ENCODE results near the gene PIK3R1. TPM values are rescaled to one million over a fixed set of nuclear protein-coding genes. Genes with fewer than 3 reads are reported as not detected.

PIK3R1 gene
- total and polyA plus RNA-seq, 9 donors: 44.2 to 68.7 (median 58.0) TPM

DNA sequence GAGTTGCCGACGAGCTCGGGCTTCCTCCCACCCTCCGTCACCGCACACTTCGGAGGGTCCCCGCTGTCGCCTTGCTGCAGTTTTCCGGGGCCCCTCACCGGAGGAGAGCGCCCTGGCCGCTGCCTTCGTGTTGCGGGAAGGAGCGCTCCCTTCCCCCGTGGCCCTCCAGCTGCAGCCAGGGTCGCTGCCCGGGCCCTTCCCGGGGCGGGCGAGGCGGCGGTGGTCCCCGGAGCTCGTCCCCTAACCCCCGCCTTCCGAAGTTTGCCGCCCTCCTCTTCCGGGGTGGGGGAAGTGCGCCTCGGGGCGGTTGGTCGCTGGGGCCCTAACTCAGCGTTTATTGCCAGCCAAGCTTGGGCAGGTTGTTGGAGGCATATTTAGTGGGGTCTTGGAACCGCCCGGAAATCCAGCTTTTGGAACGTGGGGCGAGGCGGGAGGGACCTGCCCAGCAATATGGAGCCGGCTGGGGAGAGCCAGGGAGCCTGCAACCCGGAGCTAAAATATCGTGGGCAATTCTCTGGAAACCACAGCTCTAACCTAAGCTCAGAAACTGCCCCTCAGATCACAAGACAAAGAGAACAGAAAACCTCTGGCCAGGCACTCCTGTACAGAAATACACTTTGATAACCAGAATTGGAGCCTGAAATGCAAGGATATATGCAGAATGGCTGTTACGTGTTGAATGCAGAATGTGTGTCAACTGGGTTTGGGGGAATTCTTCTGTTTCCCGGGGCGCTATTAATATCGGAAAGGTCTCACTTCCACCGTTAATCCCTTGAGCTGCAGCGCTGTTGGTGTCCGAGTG, 890 bp downstream of the PIK3R1 start:
- H3K4me1 ChIP-seq (ENCODE audit: control insufficient read depth, insufficient read depth, low read length): no peaks in the 10 kb centered on the region

DNA sequence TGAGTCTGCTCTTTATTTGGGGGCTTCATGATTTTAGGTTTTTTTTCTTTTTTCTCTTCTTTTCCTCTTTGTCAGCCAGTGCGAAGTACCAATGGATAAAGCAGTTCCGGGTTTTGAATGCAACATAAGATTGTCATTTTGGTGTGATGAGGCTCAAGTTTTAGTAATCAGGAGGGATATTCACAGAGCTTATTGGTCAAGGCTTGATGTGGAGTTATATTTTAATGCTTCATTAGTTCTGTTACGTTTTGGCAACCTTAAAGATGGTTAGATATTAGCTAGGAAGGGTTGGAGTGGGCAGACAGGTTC, 1.4 kb downstream of the PIK3R1 start:
- DNase-seq: peak; percentile 60
- H3K9me3 ChIP-seq (replicated peaks; ENCODE audit: control insufficient read depth, low read depth, low read length): no peaks in the 10 kb centered on the region
- H3K27me3 ChIP-seq (ENCODE audit: control insufficient read depth, insufficient read depth, low read length): no peaks in the 10 kb centered on the region
- 0% methylated on average over 1 of the region's 3 CpGs for WGBS (ENCODE audit: insufficient coverage)
- H3K36me3 ChIP-seq (ENCODE audit: control insufficient read depth, insufficient read depth, low read length): peaks cover 3% of the 10 kb centered on the region
- peak overlapping the region; percentile 91 for H3K4me3 ChIP-seq (ENCODE audit: low read length)
- H3K4me1 ChIP-seq (ENCODE audit: control insufficient read depth, insufficient read depth, low read length): no peaks in the 10 kb centered on the region
- H3K27ac ChIP-seq (ENCODE audit: low read length): peak overlapping the region; percentile 92

More for the DNA sequence above, 890 bp downstream of the PIK3R1 start:
- Histone ChIP-seq H3K4me3 (ENCODE audit: low read length) (peak overlapping the region; percentile 91), H3K36me3 (ENCODE audit: control insufficient read depth, insufficient read depth, low read length) (peaks cover 3% of the 10 kb centered on the region), H3K27me3 (ENCODE audit: control insufficient read depth, insufficient read depth, low read length) (no peaks in the 10 kb centered on the region), H3K9me3 (replicated peaks; ENCODE audit: control insufficient read depth, low read depth, low read length) (no peaks in the 10 kb centered on the region), H3K27ac (ENCODE audit: low read length) (peak overlapping the region; percentile 92)
- under 1% methylated on average over 42 of the region's 49 CpGs for WGBS (ENCODE audit: insufficient coverage)
- peak; percentile 68 for DNase-seq

DNA sequence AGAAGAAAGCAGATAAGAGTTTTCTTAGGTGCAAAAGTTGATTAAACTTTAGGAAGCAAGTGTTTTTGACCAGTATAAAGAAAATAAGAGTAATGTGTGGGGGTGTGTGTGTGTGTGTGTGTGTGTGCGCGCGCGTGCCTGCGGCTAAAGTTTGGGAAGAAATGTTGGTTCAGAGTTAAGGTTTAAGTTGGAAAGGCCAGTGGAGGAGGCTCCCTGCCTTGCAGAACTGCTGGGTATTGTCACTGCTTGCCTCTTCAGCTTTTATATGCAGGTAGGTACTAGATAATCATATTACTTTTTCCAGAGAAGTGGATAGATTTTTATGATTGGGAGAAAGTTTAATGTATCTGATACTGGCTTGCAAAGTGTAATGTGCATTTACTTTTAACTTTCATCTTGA, 2.0 kb downstream of the PIK3R1 start:
- peak overlapping the region; percentile 91 for H3K4me3 ChIP-seq (ENCODE audit: low read length)
- WGBS (ENCODE audit: insufficient coverage): 8% methylated on average over 4 of the region's 5 CpGs
- no peaks in the 10 kb centered on the region for H3K9me3 ChIP-seq (replicated peaks; ENCODE audit: control insufficient read depth, low read depth, low read length)
- peak; percentile 46 for DNase-seq
- H3K27ac ChIP-seq (ENCODE audit: low read length): no peak overlapping the region
- H3K36me3 ChIP-seq (ENCODE audit: control insufficient read depth, insufficient read depth, low read length): peaks cover 3% of the 10 kb centered on the region
- H3K4me1 ChIP-seq (ENCODE audit: control insufficient read depth, insufficient read depth, low read length): no peaks in the 10 kb centered on the region
- no peaks in the 10 kb centered on the region for H3K27me3 ChIP-seq (ENCODE audit: control insufficient read depth, insufficient read depth, low read length)

DNA sequence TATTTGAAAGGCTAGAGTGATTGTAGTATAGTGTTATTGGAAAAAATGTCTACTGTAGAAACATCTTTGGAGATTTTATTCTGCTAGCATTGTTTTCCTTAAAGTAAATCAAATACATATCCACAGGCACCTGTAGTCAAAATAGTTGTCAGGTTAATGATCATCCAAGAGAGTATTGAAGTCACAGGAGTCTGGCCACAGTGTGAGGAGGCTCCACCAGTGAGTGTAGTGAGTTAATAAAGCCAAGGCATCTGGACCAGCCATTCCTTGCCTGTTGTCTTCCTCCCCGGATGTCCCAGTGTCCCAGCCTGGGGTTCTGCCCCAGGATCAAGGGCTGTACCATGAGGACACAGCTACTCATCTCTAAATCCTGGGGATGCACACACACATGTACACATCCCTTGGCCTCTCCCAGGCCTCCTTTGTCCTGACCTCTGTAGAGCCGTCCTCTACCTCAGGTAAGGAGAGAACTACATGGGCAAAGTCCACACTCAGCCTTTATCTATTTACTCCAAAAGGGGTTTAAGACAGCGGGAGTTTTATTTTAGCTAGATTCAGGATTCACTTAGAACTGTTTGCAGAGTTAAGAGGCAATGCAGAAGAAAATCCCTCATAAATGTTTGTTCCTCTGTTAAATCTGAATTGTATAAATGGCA, 3.7 kb downstream of the PIK3R1 start:
- 40% methylated on average over 1 of the region's 3 CpGs for WGBS (ENCODE audit: insufficient coverage)
- Histone ChIP-seq H3K27ac (ENCODE audit: low read length) (no peak overlapping the region), H3K4me3 (ENCODE audit: low read length) (no peak overlapping the region), H3K9me3 (replicated peaks; ENCODE audit: control insufficient read depth, low read depth, low read length) (no peaks in the 10 kb centered on the region), H3K27me3 (ENCODE audit: control insufficient read depth, insufficient read depth, low read length) (no peaks in the 10 kb centered on the region), H3K36me3 (ENCODE audit: control insufficient read depth, insufficient read depth, low read length) (peaks cover 3% of the 10 kb centered on the region), H3K4me1 (ENCODE audit: control insufficient read depth, insufficient read depth, low read length) (peaks cover 6% of the 10 kb centered on the region)
- DNase-seq: no peak

DNA sequence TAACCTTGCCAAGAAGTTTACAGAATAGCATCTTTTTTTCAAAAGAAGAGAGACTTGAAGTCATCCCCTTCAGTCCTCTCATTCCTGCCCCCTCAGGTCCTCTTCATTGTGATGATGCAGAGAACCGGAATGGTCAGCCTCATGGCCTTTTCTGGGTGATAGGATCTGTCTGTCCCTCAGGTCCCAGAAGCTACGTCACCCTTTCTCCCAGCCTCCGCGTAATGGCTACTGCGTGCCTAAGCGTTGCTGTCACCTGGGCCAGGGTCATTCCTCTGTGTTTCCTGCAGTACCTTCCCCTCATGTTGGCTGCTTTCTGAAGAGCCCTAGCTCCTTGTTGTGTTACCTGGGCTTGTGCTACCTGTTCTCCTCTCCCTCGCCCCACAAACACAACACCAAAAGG, 4.7 kb downstream of the PIK3R1 start:
- 97% methylated on average over 6 of the region's 7 CpGs for WGBS (ENCODE audit: insufficient coverage)
- Histone ChIP-seq H3K27me3 (ENCODE audit: control insufficient read depth, insufficient read depth, low read length) (no peaks in the 10 kb centered on the region), H3K4me1 (ENCODE audit: control insufficient read depth, insufficient read depth, low read length) (peaks cover 10% of the 10 kb centered on the region), H3K9me3 (replicated peaks; ENCODE audit: control insufficient read depth, low read depth, low read length) (no peaks in the 10 kb centered on the region), H3K4me3 (ENCODE audit: low read length) (no peak overlapping the region), H3K36me3 (ENCODE audit: control insufficient read depth, insufficient read depth, low read length) (peaks cover 3% of the 10 kb centered on the region), H3K27ac (ENCODE audit: low read length) (no peak overlapping the region)
- no peak for DNase-seq

DNA sequence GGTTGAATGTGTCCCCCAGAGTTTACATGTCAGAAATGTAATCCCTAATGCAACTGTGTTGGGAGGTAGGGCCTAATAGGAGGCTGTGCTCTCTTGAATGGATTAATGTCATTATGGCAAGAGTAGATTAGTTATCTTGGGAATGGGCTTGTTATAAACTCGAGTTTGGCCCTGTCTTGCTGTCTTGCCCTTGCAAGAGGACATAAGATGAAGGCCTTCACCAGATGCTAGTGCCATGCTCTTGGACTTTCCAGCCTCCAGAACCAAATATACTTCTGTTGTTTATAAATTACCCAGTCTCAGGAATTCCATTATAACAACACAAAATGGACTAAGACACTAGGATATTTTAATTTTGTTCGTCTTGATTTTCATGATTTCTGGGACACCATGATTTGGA, 5.4 kb downstream of the PIK3R1 start:
- peaks cover 3% of the 10 kb centered on the region for H3K36me3 ChIP-seq (ENCODE audit: control insufficient read depth, insufficient read depth, low read length)
- no peak overlapping the region for H3K27ac ChIP-seq (ENCODE audit: low read length)
- DNase-seq: no peak
- H3K4me3 ChIP-seq (ENCODE audit: low read length): no peak overlapping the region
- no peaks in the 10 kb centered on the region for H3K27me3 ChIP-seq (ENCODE audit: control insufficient read depth, insufficient read depth, low read length)
- H3K4me1 ChIP-seq (ENCODE audit: control insufficient read depth, insufficient read depth, low read length): peaks cover 15% of the 10 kb centered on the region
- 100% methylated on average over 1 of the region's 2 CpGs for WGBS (ENCODE audit: insufficient coverage)
- H3K9me3 ChIP-seq (replicated peaks; ENCODE audit: control insufficient read depth, low read depth, low read length): no peaks in the 10 kb centered on the region

DNA sequence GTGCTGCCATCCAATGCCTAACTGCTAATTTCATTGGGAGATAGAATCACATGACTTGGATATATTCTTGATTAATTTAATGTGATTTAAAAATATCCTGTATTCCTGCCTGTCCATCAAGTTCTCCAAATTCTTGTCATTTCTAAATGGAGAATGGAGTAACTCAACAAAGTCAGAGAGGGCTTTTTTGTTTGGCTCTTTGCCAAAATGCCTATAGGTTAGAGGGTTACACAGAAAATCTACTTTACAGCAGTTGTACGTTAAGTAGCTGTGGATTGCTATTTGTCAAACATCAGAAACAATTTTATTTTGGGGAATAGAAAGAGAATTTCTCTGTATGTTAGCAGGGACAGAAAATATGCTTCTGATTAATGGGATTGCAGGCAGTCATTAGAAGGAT, 5.9 kb downstream of the PIK3R1 start:
- Histone ChIP-seq H3K4me3 (ENCODE audit: low read length) (no peak overlapping the region), H3K36me3 (ENCODE audit: control insufficient read depth, insufficient read depth, low read length) (peaks cover 7% of the 10 kb centered on the region), H3K4me1 (ENCODE audit: control insufficient read depth, insufficient read depth, low read length) (peaks cover 15% of the 10 kb centered on the region), H3K27me3 (ENCODE audit: control insufficient read depth, insufficient read depth, low read length) (no peaks in the 10 kb centered on the region), H3K27ac (ENCODE audit: low read length) (no peak overlapping the region), H3K9me3 (replicated peaks; ENCODE audit: control insufficient read depth, low read depth, low read length) (no peaks in the 10 kb centered on the region)
- DNase-seq: no peak
- WGBS (ENCODE audit: insufficient coverage): no CpG with 5 or more reads among the region's 1 CpG

DNA sequence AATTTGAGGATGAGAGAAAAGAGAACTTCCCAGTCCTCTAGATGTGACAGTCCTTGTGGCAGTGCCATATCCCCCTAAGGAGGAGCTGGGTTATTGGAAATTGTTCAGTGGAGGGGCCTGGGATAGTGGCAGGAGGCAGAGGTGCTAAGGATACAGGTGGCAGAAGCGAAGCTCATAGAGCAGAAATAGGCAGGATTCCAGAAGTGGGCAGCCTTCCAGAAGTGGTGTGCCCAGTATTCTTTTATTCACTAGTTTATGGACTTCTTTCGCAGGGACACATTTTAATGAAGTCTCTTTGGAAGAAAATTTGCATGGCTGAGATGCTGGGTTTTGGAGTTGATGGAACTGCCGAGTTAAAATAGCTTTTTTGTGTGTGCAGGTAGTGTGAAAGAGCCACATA, 6.8 kb downstream of the PIK3R1 start:
- peaks cover 12% of the 10 kb centered on the region for H3K36me3 ChIP-seq (ENCODE audit: control insufficient read depth, insufficient read depth, low read length)
- no peak for DNase-seq
- H3K4me3 ChIP-seq (ENCODE audit: low read length): no peak overlapping the region
- H3K27me3 ChIP-seq (ENCODE audit: control insufficient read depth, insufficient read depth, low read length): no peaks in the 10 kb centered on the region
- H3K27ac ChIP-seq (ENCODE audit: low read length): no peak overlapping the region
- H3K4me1 ChIP-seq (ENCODE audit: control insufficient read depth, insufficient read depth, low read length): peaks cover 15% of the 10 kb centered on the region
- 88% methylated on average over 1 of the region's 3 CpGs for WGBS (ENCODE audit: insufficient coverage)
- H3K9me3 ChIP-seq (replicated peaks; ENCODE audit: control insufficient read depth, low read depth, low read length): no peaks in the 10 kb centered on the region

DNA sequence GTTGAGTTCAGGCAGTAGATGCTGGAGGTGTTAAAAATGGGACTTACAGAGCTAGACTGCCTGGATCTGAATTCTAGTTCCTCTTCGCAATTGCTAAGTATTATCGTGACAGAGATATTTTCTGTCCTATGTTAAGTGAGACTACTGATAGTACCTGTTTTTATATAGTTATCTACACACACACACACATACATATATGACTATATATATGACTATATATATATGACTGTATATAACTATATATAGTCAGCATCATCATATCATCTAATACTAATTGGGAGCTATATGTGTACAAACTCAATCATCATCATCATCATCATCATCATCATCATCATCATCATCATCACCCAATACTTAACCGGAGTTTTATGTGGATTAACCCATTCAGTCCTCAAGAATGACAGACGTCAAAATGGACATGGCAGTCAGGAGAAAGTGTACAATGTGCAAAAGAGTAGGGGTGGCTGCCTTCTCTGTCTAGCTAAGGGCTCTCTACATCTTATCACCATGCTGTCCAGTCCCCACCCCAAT, 7.3 kb downstream of the PIK3R1 start:
- no peak for DNase-seq
- Histone ChIP-seq H3K27me3 (ENCODE audit: control insufficient read depth, insufficient read depth, low read length) (no peaks in the 10 kb centered on the region), H3K9me3 (replicated peaks; ENCODE audit: control insufficient read depth, low read depth, low read length) (no peaks in the 10 kb centered on the region), H3K36me3 (ENCODE audit: control insufficient read depth, insufficient read depth, low read length) (peaks cover 16% of the 10 kb centered on the region), H3K4me3 (ENCODE audit: low read length) (no peak overlapping the region), H3K27ac (ENCODE audit: low read length) (no peak overlapping the region), H3K4me1 (ENCODE audit: control insufficient read depth, insufficient read depth, low read length) (peaks cover 15% of the 10 kb centered on the region)
- no CpG with 5 or more reads among the region's 4 CpGs for WGBS (ENCODE audit: insufficient coverage)

DNA sequence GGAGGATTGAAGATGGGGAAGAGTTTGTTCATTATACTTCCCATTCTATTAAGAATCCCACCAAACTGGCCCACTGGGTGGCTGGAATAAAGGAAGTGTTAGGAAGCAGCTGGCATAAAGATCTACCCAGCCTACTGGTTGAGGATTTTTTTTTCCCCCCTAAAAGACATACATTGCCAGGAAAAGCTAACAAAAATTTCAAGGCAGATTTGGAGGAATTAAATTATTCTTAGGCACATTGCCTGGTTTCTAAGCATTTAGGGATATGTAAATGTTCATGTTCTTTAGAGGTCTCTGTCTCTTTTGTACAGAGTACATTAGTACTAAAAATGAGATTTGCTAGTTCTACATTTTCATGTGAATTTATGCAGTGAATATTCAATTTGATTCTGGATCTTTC, 8.3 kb downstream of the PIK3R1 start:
- no peak overlapping the region for H3K27ac ChIP-seq (ENCODE audit: low read length)
- peak; percentile 40 for DNase-seq
- no peaks in the 10 kb centered on the region for H3K27me3 ChIP-seq (ENCODE audit: control insufficient read depth, insufficient read depth, low read length)
- H3K4me3 ChIP-seq (ENCODE audit: low read length): no peak overlapping the region
- H3K36me3 ChIP-seq (ENCODE audit: control insufficient read depth, insufficient read depth, low read length): peaks cover 16% of the 10 kb centered on the region
- no peaks in the 10 kb centered on the region for H3K9me3 ChIP-seq (replicated peaks; ENCODE audit: control insufficient read depth, low read depth, low read length)
- peaks cover 15% of the 10 kb centered on the region for H3K4me1 ChIP-seq (ENCODE audit: control insufficient read depth, insufficient read depth, low read length)

All from muscle of leg (tissue), 11 donors.